Breast epithelium (tissue), 4 donors: ENCODE data around the gene PYURF. TPM values are rescaled to one million over a fixed set of nuclear protein-coding genes. Genes with fewer than 3 reads are reported as not detected.

Source experiments
- DNase-seq, 2 donors: peaks; one replicate each; pipeline ENCODE4 v3.0.0-alpha.2; 2019; ENCODE audit warnings: low spot score in 2 of 2
- H3K27ac ChIP-seq, 2 donors: fragments of 200-600 bp; sonication (generic) in 1 of 2; one replicate each; pipeline ENCODE4 v1.5.1; 2016 to 2019; ENCODE audit warnings: mild to moderate bottlenecking in 1 of 2
- H3K27me3 ChIP-seq, 2 donors: fragments of 200-600 bp; sonication (generic) in 1 of 2; one replicate each; pipeline versions ENCODE4 v1.5.1 to v1.6.0; 2017 to 2019; ENCODE audit warnings: control low read depth in 1 of 2, mild to moderate bottlenecking in 1 of 2
- H3K36me3 ChIP-seq: fragments of 200-600 bp; one replicate; pipeline ENCODE4 v1.5.1; 2019
- H3K4me1 ChIP-seq, 2 donors: fragments of 200-600 bp; sonication (generic); one replicate each; pipeline ENCODE4 v1.5.1; 2016 to 2019; ENCODE audit warnings: control low read depth in 1 of 2
- H3K4me3 ChIP-seq, 3 donors: fragments of 200-600 bp; sonication (generic); 1 replicate in 2 of 3; 2 replicates in 1 of 3; pipeline ENCODE4 v1.5.1; 2016 to 2019; ENCODE audit warnings: mild to moderate bottlenecking in 3 of 3, moderate library complexity in 2 of 3
- H3K9me3 ChIP-seq, 2 donors: fragments of 200-600 bp; sonication (generic) in 1 of 2; one replicate each; pipeline ENCODE4 v1.5.1; 2016 to 2019; ENCODE audit warnings: control low read depth in 1 of 2
- POLR2A ChIP-seq: fragments of 450-650 bp; IDR thresholded peaks from one replicate; pipeline ENCODE4 v1.6.1; 2016; ENCODE audit warnings: antibody characterized with exemption, mild to moderate bottlenecking, moderate library complexity
- POLR2AphosphoS5 ChIP-seq, 3 donors: sonication (generic); formaldehyde crosslinking; IDR thresholded peaks; one replicate each; pipeline ENCODE4 v1.6.1; 2017; ENCODE audit warnings: antibody characterized with exemption in 3 of 3
- intact Hi-C: fragments of 100-400 bp; cut with DNase I; formaldehyde crosslinking; loops from one replicate; pipeline ENCODE4 v1.15.1; 2023; ENCODE audit warnings: low total_unique reads
- total RNA-seq, 3 donors: library from RNA; depleted of rRNA; stranded (reverse); fragments of >200 nt; gene quantifications; one replicate each; pipeline ENCODE4 v1.1.0, GENCODE V29; 2016
- TF ChIP-seq, protein P1 (sequence below), 3 donors: fragments of 450-650 bp; IDR thresholded peaks; one replicate each; pipeline ENCODE4 v1.5.1; 2016 to 2017; ENCODE audit warnings: antibody characterized with exemption in 3 of 3, mild to moderate bottlenecking in 3 of 3, moderate library complexity in 3 of 3

Gene PYURF
- total RNA-seq, 3 donors from 2014 or later, result 93.7 to 116 (median 110) TPM

DNA sequence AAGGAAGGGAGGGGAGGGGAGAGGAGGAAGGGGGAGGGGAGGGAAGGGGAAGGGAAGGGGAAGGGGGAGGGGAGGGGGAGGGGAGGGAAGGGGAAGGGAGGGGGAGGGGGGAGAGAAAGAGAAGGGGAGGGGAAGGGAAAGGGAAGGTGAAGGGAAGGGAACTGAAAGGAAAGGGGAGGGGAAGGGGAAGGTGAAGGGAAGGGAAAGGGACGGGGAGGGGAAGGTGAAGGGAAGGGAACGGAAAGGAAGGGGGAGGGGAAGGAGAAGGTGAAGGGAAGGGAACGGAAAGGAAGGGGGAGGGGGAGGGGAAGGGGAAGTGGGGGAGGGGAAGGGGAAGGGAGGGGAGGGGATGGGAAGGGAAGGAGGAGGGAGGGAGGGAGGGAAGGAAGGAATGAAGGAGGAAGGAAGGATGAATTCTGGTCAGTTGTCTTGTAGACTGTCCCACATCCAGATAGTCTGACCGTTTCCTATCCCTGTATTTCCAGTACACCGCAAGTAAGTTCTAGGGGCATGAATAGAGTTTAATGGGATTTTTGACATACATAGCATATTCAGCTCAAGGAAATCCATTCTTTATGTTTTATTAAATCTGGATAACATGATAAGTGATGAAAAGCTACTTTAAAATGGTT, 46.2 kb downstream of the PYURF start:
- Histone ChIP-seq H3K27me3 (no peaks in the 10 kb centered on the region), H3K9me3 (no peaks in the 10 kb centered on the region), H3K27ac (no peak overlapping the region), H3K4me3 (no peak overlapping the region), H3K4me1 (no peaks in the 10 kb centered on the region), H3K36me3 (no peaks in the 10 kb centered on the region)
- no peak for TF ChIP-seq POLR2A
- TF ChIP-seq, protein P1, sequence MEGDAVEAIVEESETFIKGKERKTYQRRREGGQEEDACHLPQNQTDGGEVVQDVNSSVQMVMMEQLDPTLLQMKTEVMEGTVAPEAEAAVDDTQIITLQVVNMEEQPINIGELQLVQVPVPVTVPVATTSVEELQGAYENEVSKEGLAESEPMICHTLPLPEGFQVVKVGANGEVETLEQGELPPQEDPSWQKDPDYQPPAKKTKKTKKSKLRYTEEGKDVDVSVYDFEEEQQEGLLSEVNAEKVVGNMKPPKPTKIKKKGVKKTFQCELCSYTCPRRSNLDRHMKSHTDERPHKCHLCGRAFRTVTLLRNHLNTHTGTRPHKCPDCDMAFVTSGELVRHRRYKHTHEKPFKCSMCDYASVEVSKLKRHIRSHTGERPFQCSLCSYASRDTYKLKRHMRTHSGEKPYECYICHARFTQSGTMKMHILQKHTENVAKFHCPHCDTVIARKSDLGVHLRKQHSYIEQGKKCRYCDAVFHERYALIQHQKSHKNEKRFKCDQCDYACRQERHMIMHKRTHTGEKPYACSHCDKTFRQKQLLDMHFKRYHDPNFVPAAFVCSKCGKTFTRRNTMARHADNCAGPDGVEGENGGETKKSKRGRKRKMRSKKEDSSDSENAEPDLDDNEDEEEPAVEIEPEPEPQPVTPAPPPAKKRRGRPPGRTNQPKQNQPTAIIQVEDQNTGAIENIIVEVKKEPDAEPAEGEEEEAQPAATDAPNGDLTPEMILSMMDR (IDR thresholded peaks at IDR 0.05), result no peak
- no peak for TF ChIP-seq POLR2AphosphoS5 (IDR thresholded peaks at IDR 0.05)
- no peak for DNase-seq
- intact Hi-C loops, result no loop called here

Other genes with a start within 250 kb of the PYURF start
- gene PPM1K, start 239.2 kb downstream of the PYURF start, total RNA-seq, result 10 to 100 TPM; 13.8 to 26.2 (median 20.5) TPM
- 10 to 100 TPM in 1 of 3 donors, 1 to 10 TPM in 2; 2.6 to 19.0 (median 5.2) TPM for gene HERC6, start 144.9 kb downstream of the PYURF start, total RNA-seq
- gene HERC5, start 66.7 kb downstream of the PYURF start, total RNA-seq, result 1 to 10 TPM; 5.0 to 5.9 (median 5.9) TPM
- 10 to 100 TPM; 34.1 to 60.9 (median 35.4) TPM for gene HERC3, start 68.7 kb upstream of the PYURF start, total RNA-seq
- gene NAP1L5, start 174.1 kb upstream of the PYURF start, total RNA-seq, result 10 to 100 TPM in 1 of 3 donors, 1 to 10 TPM in 2; 5.9 to 10.5 (median 7.0) TPM